HG02571 (cell line): ENCODE data around the gene CSRP2.

Source experiments
- ATAC-seq: cut with Tn5 transposase; IDR thresholded peaks from one replicate; pipeline ENCODE4 v1.9.1; 2021; ENCODE audit warnings: mild to moderate bottlenecking, moderate library complexity; ENCODE audit not compliant: unreplicated experiment

Gene CSRP2

GRCh38 chr12:76895796-76896195 is 17.0 kb upstream of the CSRP2 start:
- ATAC-seq, result no peak

DNA sequence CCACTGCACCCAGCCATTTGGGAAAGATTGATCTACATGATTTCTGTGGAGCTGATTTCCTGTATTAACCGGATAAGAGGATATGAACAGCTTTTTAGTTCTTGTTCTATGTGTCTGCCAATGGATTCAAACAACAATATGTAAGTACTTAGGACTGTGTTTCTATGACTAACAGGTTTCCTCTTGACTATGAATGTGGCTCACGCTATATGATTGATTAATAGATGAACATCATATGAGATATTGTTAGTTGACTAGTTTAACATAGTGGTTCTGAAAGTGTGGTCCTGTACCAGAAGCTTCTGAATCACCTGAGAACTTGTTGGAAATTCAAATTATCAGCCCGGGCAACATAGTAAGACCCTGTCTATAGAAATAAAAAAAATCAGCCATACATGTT is 12.8 kb upstream of the CSRP2 start:
- ATAC-seq, result no peak

- ATAC-seq, result no peak
Observed at GRCh38 chr12:76890151-76891143, 11.6 kb upstream of the CSRP2 start.

DNA sequence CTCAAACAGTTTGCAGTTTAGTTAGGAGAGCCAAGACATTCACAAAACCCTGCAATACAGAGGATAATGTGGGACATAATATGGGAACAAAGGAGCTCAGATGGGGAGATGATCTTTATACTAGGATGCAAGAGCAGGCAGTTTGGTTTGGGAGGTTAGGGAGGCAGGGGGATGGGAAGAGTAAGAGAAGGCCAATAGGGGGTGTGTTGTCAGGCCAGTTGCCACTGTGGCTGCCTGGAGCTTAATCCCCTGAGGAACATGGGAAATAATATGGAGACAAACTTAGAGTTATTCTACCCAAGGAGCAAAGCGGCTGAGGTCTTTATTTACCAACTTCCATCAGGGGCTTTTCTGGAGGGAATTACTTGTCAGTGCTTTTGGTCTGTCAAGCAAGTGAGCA is 10.0 kb upstream of the CSRP2 start:
- ATAC-seq, result no peak

DNA sequence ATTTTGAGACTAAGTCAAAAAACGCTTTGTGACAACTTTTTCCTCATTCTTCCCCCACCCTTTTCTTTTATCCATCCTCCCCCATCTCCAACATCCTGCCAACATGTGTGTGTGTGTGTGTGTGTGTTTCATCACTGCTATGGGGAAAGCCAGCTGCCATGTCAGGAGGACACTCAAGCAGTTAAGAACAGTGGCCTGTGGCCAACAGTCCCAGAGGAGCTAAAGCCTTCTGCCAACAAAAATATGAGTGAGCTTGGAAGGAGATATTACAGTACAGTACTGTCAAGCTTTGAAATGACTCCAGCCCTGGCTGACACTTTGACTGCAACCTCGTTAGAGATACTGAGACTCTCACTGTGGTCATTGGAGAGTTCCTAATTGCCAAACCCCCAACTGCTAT is 5.0 kb upstream of the CSRP2 start:
- no peak for ATAC-seq

DNA sequence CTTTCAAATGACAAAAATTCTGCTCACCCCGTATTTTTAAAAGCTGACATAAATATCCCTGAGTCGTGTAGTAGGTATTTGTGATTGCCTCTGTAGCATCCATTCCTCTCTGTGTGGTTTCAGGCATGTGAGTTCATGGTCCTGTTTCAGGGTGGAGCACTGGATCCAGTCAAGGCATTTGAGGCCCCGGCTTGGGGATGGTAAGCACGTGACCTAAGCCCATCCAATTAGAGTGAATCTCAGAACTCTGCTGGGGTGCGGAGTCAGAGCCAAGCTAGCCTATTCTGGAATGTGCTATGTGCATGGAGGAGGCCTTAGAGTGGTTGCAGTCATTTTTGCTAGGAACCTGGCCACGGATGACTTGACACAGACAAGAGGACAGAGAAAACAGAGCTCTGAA is 4.3 kb upstream of the CSRP2 start:
- ATAC-seq, result no peak

DNA sequence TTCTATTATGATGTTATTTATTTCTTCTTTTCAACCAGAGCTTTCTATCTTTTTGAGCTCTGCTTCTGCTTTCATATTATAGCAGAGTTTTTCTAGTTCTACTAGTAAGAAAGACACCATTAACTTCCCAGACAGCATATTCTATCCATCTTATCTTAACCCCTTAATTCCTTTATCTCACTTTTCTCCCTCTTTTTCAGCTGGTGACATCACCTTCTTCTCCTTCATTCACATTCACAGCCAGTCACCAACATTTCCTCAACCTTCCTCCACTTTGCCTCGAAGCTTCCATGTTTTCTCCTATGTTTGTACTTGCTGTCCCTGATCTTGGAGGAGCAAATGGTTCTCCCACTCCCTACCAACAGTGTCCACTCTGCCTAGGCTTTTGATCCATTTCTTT is 3.5 kb upstream of the CSRP2 start:
- ATAC-seq, result no peak

DNA sequence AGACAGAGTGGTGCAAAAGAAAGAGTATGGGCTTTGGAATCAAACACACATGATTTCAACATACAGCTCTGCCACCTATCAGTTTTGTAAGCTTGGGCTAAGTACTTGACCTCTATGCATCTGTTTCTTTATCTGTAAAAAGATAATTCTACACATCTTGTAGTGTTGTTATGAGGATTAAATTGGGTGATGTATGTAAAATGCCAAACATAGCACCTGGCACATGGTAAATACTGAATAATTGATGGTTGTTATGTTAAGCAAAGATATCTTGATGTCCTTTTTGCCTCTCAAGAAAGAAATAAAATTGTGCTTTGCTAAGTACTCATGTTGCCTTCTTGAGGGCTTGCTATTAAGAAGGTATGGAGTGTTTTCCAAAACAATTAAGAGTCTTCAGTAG is 2.3 kb upstream of the CSRP2 start:
- ATAC-seq, result no peak

GRCh38 chr12:76880519-76881023 is 1.8 kb upstream of the CSRP2 start:
- ATAC-seq, result no peak

DNA sequence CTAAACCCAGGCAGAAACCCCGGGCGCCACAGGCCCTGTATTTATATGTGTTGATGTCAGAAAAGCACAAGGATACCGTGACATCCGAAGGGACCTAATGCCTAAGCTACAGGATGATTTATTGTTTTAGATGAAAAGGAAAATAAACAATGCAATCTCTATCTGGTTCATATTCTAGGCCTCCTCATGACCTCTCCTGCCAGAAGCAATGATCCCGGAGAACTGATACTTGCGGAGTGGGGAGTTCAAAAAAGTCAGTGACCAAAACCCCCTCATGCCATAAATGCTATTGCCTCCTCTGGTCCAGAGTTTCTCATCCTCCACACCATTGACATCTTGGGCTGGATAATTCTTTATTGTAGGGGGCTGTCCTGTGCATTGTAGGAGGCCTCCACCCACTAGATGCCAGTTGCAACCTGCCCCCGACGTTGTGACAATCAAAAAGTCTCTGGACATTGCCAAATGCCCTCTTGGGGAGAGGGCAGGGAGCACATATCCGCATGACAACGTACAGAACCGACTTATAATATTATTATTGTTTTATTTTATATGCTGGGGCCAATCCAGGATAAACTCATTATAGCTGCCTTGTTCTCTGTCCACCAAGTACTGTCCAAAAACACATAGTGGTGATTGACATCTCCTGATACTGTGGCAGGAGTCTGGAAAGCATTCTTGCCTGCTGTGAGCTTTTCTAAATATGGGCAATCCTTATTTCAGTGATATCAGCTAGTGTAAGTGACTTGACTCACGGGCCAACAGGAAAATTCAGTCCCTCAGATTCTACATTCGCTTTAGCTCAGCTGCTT is 1.1 kb upstream of the CSRP2 start:
- ATAC-seq, result no peak

- ATAC-seq, result peak; percentile 38
Observed at GRCh38 chr12:76878099-76878898, 520 bp downstream of the CSRP2 start.

DNA sequence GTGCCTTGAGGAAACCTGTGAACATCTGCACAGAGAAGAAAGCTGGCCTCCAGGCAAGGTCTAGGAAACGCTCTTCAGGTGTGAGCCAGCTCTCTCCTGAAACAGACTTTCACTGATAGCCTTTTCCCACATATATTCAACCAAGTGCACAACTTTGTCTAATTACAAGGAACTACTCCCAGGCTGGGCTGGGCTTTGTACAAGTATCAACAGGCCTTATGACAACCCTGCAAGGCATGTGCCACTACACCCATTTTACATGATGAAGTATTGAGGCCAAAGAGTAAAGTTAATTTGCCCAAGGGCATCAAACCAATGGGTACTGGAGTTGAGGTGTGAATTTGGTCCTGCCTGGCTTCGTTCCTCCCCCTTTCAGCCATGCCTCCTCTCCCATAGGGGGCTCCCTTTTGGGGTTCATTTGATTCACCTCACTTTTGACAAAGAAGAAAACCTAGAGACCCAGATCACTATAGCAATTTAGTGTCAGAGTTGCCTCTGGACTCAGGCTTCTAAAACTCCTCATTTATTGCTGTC is 2.1 kb downstream of the CSRP2 start:
- no peak for ATAC-seq

GRCh38 chr12:76874491-76875190 is 4.2 kb downstream of the CSRP2 start:
- ATAC-seq, result no peak

DNA sequence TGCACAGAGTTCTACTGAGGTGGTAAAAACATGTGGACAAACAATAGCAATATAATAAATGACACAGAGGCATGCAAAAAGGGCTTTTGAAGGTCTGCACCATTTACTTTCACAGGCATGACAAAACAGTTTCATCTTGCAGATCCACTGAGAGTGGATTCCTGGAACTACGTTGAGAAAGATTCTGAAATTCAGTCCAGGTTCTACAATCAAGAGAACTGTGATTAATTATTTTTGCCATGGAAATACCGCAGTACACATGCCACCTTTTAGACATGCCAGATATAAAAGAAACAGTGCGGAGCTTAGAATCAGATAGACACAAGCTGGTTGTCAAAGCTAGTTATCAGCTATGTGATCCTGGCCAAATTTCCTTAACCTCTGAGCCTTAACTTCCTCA is 4.8 kb downstream of the CSRP2 start:
- ATAC-seq, result no peak

DNA sequence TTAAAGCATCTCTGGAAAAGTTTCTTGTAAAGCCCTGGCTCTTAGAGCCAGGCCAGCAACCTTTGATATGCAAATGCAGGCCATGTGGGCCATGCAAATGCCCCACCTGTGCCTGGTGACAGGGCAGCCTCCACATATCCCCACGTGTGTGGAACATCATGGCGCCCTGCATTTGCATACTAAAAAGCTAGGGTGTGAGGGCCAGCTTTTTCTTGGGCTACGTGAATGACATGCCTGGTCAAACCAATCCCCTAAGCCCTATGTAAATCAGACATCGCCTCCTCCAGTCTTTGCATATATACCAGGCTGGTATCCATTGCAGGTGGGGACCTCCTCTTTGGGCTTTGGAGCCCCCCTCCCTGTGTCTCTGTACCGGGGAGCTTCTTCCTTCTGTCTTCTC is 6.4 kb downstream of the CSRP2 start:
- no peak for ATAC-seq

- ATAC-seq, result no peak
Observed at GRCh38 chr12:76871742-76872141, 7.1 kb downstream of the CSRP2 start.

GRCh38 chr12:76871082-76871481 is 7.7 kb downstream of the CSRP2 start:
- ATAC-seq, result no peak

DNA sequence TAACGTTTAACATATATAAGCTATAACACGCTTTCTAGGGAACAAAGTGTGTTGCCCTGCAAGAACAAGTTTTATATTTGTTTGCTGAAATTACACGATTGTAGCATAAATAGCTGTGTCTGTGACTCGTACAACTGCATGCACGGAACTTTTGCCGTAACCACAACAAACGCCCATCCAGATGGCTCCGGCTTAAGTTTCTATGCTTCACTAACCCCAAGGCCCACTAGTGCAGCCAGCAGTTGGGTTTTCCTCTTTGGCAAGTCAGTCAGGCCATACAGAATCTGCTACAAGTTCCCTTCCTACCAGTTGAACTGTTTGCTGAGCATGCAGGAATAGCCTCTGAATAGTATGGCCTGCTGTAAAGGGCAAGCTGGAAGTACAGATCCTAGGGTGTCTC is 12.1 kb downstream of the CSRP2 start:
- ATAC-seq, result peak; percentile 36

- no peak for ATAC-seq
Observed at GRCh38 chr12:76866151-76866567, 12.7 kb downstream of the CSRP2 start.

GRCh38 chr12:76864791-76865400 is 13.9 kb downstream of the CSRP2 start:
- peak; percentile 82 for ATAC-seq
